Tibial nerve (tissue), 4 donors: ENCODE measurements around the gene TOGARAM1.

ENCODE experiments used
- CTCF ChIP-seq, 5 experiments: fragments of 200-600 bp in 3 of 5; fragments of 450-650 bp in 2 of 5; sonication (generic) in 3 of 5; IDR thresholded peaks; one replicate each; pipeline ENCODE4 v1.5.1; 2016 to 2019; ENCODE audit warnings: antibody characterized with exemption in 5 of 5, mild to moderate bottlenecking in 3 of 5, moderate library complexity in 2 of 5
- EP300 ChIP-seq, 2 donors: sonication (generic); formaldehyde crosslinking; IDR thresholded peaks; one replicate each; pipeline ENCODE4 v1.6.1; 2017; ENCODE audit warnings: antibody characterized with exemption in 2 of 2, mild to moderate bottlenecking in 1 of 2
- POLR2A ChIP-seq, 2 donors: fragments of 450-650 bp; IDR thresholded peaks; one replicate each; pipeline ENCODE4 v1.6.1; 2017; ENCODE audit warnings: antibody characterized with exemption in 2 of 2, mild to moderate bottlenecking in 2 of 2, moderate library complexity in 2 of 2

GRCh38 chr14:45112896-45113781 is 151.1 kb downstream of the TOGARAM1 start:
- no peak for TF ChIP-seq POLR2A (IDR thresholded peaks at IDR 0.05)
- TF ChIP-seq CTCF (IDR thresholded peaks at IDR 0.05) = no peak
- TF ChIP-seq EP300 (IDR thresholded peaks at IDR 0.05) = no peak
